Esophagus squamous epithelium (tissue), 5 donors: Measurements from ENCODE around the gene FTH1. TPM values are rescaled to one million over a fixed set of nuclear protein-coding genes. Genes with fewer than 3 reads are reported as not detected.
"Not testable (repeated sequence)": the region's sequence is repeated elsewhere in the genome, so short reads cannot be mapped to it uniquely, and the experiment has no call there.

Experiments used
- DNase-seq: peaks from one replicate; lab custom pipeline; 2025; lab: John Stamatoyannopoulos, UW
- H3K27ac ChIP-seq, 4 donors: fragments of 200-600 bp; sonication (generic); one replicate each; pipeline ENCODE4 v1.5.1; 2016 to 2019; ENCODE audit warnings: mild to moderate bottlenecking in 1 of 4
- H3K27me3 ChIP-seq, 4 donors: fragments of 200-600 bp; sonication (generic); 1 replicate in 3 of 4; 2 replicates in 1 of 4; pipeline versions ENCODE4 v1.5.1 to v1.6.0; 2017 to 2021; ENCODE audit warnings: antibody characterized with exemption in 1 of 4
- H3K36me3 ChIP-seq, 3 donors: fragments of 200-600 bp; sonication (generic); one replicate each; pipeline ENCODE4 v1.5.1; 2016 to 2019
- H3K4me1 ChIP-seq, 3 donors: fragments of 200-600 bp; sonication (generic); one replicate each; pipeline ENCODE4 v1.5.1; 2017 to 2019
- H3K4me3 ChIP-seq, 4 donors: fragments of 200-600 bp; sonication (generic); 1 replicate in 3 of 4; 2 replicates in 1 of 4; pipeline ENCODE4 v1.5.1; 2016 to 2019; ENCODE audit warnings: mild to moderate bottlenecking in 2 of 4, moderate library complexity in 1 of 4
- H3K9me3 ChIP-seq, 3 donors: fragments of 200-600 bp; sonication (generic); one replicate each; pipeline ENCODE4 v1.5.1; 2016 to 2019
- POLR2A ChIP-seq, 4 donors: fragments of 450-650 bp; IDR thresholded peaks; one replicate each; pipeline ENCODE4 v1.6.1; 2017; ENCODE audit warnings: antibody characterized with exemption in 4 of 4, mild to moderate bottlenecking in 4 of 4, moderate library complexity in 3 of 4
- WGBS, 2 donors: methylation state at CpG; one replicate each; pipeline ENCODE4 v1.1.5; 2018; 5-methylcytosine and 5-hydroxymethylcytosine counted together
- intact Hi-C: fragments of 100-400 bp; cut with DNase I; formaldehyde crosslinking; loops from one replicate; pipeline ENCODE4 v1.15.0; 2022
- total RNA-seq, 4 donors: library from RNA; depleted of rRNA; stranded (reverse); fragments of >200 nt; gene quantifications; one replicate each; pipeline ENCODE4 v1.1.0, GENCODE V29; 2016
- TF ChIP-seq, protein P1 (sequence below), 6 experiments: fragments of 450-650 bp in 4 of 6; fragments of 200-600 bp in 2 of 6; sonication (generic) in 2 of 6; IDR thresholded peaks; one replicate each; pipeline ENCODE4 v1.5.1; 2016 to 2019; ENCODE audit warnings: antibody characterized with exemption in 6 of 6, mild to moderate bottlenecking in 4 of 6, moderate library complexity in 4 of 6
- donor health status: DM: yes; HTN: yes; CAD: no.

FTH1 gene
- total RNA-seq, 4 donors from 2014 or later: 716 to 1,904 (median 760) TPM

DNA sequence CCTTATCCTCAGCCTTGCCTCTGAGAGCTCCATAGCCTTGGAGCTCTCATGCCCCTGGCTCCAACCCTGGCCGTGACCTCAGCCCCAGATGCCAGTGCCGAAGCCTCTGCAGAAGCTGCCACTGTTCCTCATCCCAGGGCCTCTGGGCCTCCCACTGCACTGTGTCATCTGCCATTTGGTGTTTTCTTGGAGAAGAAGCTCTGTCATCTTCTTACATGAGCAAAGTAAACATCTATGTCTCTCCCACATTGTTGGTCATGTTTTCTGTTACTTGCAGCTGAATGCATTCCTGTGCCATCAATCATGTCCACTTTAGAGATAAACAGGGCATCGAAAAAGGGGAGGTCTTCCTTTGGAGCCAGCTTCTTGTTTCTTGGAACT lies 45.0 kb upstream of the FTH1 start:
- Histone ChIP-seq H3K9me3 (no peaks in the 10 kb centered on the region), H3K4me1 (peaks cover 3 to 11% (median 6%) of the 10 kb centered on the region in 3 donors), H3K36me3 (no peaks in the 10 kb centered on the region), H3K27ac (no peak overlapping the region), H3K4me3 (no peak overlapping the region), H3K27me3 (peaks cover 0 to 11% (median 0%) of the 10 kb centered on the region in 4 donors)
- WGBS, 2 donors: 17 to 69% methylated on average over 1 to 3 of the region's 3 CpGs
- no peak for TF ChIP-seq POLR2A (IDR thresholded peaks at IDR 0.05)
- TF ChIP-seq, protein P1, sequence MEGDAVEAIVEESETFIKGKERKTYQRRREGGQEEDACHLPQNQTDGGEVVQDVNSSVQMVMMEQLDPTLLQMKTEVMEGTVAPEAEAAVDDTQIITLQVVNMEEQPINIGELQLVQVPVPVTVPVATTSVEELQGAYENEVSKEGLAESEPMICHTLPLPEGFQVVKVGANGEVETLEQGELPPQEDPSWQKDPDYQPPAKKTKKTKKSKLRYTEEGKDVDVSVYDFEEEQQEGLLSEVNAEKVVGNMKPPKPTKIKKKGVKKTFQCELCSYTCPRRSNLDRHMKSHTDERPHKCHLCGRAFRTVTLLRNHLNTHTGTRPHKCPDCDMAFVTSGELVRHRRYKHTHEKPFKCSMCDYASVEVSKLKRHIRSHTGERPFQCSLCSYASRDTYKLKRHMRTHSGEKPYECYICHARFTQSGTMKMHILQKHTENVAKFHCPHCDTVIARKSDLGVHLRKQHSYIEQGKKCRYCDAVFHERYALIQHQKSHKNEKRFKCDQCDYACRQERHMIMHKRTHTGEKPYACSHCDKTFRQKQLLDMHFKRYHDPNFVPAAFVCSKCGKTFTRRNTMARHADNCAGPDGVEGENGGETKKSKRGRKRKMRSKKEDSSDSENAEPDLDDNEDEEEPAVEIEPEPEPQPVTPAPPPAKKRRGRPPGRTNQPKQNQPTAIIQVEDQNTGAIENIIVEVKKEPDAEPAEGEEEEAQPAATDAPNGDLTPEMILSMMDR (IDR thresholded peaks at IDR 0.05): no peak
- intact Hi-C loops: no loop called here
- DNase-seq: no peak

DNA sequence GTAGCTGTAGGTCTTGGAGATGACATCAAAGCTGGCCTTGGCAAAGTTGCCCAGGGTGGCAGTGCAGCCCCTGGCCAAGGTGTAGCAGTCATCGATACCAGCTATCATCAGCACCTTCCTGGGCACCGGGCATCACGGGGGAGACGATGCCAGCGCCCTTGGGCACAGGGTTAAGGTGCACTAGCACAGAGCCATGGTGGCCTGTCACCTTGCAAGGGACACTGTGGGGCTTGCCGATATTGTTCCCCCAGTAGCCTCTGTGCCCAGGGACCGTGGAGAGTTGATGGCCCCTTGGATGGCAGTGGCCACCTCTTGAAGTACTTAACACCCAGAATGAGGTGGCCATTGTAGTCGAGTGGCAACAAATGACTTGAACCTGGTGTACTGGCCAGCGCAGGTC lies 44.4 kb upstream of the FTH1 start:
- Histone ChIP-seq H3K4me3 (no peak overlapping the region), H3K36me3 (no peaks in the 10 kb centered on the region), H3K27ac (no peak overlapping the region), H3K27me3 (peaks cover 0 to 11% (median 0%) of the 10 kb centered on the region in 4 donors), H3K9me3 (no peaks in the 10 kb centered on the region), H3K4me1 (peaks cover 3 to 11% (median 6%) of the 10 kb centered on the region in 3 donors)
- intact Hi-C loops: no loop called here
- DNase-seq: no peak
- no peak for TF ChIP-seq POLR2A (IDR thresholded peaks at IDR 0.05)
- TF ChIP-seq, protein P1 (IDR thresholded peaks at IDR 0.05): no peak
- 92 to 100% methylated on average over 1 to 4 of the region's 9 CpGs for WGBS, 2 donors

DNA sequence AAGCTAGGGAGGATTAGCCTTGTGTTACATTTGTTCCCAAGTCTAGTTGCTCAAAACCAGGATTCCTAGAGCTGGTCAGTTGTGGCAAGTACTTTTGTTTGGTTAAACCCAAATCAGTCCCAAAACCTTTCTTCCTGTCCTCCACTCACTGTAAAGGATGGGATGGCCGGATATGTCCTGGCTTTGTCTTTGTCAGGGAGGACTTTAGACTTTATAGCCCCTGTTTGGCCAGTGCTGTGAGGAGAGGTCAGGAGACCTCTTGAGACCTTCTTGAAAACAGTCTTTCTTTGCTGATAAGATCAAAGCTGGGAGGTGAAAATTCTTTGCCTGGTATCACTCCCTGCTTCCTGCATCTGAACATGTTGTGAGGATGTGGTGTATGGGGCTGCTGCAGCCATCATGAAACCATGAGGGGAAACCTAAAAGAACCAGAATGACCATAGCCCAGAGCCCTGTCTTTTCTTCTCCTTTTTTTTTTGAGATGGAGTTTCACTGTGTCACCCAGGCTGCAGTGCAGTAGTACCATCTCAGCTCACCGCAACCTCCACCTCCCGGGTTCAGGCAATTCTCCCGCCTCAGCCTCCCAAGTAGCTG lies 43.6 kb upstream of the FTH1 start:
- DNase-seq: no peak
- H3K4me1 ChIP-seq: peaks cover 3 to 11% (median 6%) of the 10 kb centered on the region in 3 donors
- H3K27ac ChIP-seq: no peak overlapping the region
- intact Hi-C loops: no loop called here
- no peak for TF ChIP-seq POLR2A (IDR thresholded peaks at IDR 0.05)
- TF ChIP-seq, protein P1 (IDR thresholded peaks at IDR 0.05): no peak
- no peaks in the 10 kb centered on the region for H3K9me3 ChIP-seq
- WGBS, 2 donors: 85 to 95% methylated on average over 4 of the region's 4 CpGs
- no peaks in the 10 kb centered on the region for H3K36me3 ChIP-seq
- peaks cover 0 to 11% (median 0%) of the 10 kb centered on the region in 4 donors for H3K27me3 ChIP-seq
- no peak overlapping the region for H3K4me3 ChIP-seq

DNA sequence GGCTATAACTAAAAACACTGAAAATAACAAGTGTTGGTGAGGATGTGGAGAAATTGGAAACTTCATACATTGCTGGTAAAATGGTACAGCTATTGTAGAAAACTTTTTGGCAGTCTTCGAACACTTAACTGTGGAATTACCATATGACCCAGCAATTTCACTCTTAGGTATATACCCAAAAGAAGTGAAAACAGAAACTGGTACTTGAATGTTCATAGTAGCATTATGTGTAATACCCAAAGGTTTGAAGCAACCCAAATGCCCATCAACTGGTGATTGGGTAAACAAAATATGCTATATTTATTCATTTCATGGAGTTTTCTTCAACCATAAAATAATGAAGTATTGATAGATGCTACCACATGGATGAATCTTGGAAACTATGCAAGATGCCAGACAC lies 40.8 kb upstream of the FTH1 start:
- H3K36me3 ChIP-seq: no peaks in the 10 kb centered on the region
- WGBS, 2 donors: 77 to 86% methylated on average over 1 of the region's 1 CpG
- TF ChIP-seq POLR2A (IDR thresholded peaks at IDR 0.05): no peak
- TF ChIP-seq, protein P1 (IDR thresholded peaks at IDR 0.05): no peak

DNA sequence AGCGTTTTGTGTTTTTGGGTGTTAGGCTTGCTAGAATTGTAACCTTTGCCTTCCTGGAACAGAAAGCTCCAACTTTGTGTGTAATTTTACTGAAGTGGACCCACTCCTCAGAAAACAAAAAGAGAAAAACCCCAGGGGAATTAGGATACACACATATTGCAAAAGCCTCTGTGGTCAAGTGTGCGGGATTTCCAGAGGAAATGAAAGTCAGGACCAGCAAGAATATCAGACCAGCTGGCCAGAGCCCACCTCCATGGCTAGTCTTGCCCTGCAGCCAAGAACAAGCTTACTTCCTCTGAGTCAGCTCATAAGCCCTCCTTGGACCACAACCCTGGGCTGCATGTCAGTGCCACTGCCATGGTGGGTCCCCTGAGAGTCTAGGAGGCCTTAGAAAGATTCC lies 37.0 kb upstream of the FTH1 start:
- WGBS, 2 donors: 28 to 71% methylated on average over 1 to 2 of the region's 2 CpGs
- peaks cover 0 to 14% (median 0%) of the 10 kb centered on the region in 3 donors for H3K4me1 ChIP-seq
- no peaks in the 10 kb centered on the region for H3K36me3 ChIP-seq
- H3K9me3 ChIP-seq: peaks cover 0 to 10% (median 7%) of the 10 kb centered on the region in 3 donors
- no peaks in the 10 kb centered on the region for H3K27me3 ChIP-seq
- no peak for DNase-seq
- no peak for TF ChIP-seq POLR2A (IDR thresholded peaks at IDR 0.05)
- TF ChIP-seq, protein P1 (IDR thresholded peaks at IDR 0.05): no peak
- peak overlapping the region in 3 of 4 donors; percentile 1 to 29 (median 19) for H3K27ac ChIP-seq
- H3K4me3 ChIP-seq: no peak overlapping the region
- intact Hi-C loops: no loop called here

More for the DNA sequence above, 40.8 kb upstream of the FTH1 start:
- H3K27me3 ChIP-seq: peaks cover 0 to 7% (median 0%) of the 10 kb centered on the region in 4 donors
- no peak for DNase-seq
- no peak overlapping the region for H3K27ac ChIP-seq
- intact Hi-C loops: no loop called here
- H3K4me1 ChIP-seq: peaks cover 0 to 18% (median 2%) of the 10 kb centered on the region in 3 donors
- no peak overlapping the region for H3K4me3 ChIP-seq
- no peaks in the 10 kb centered on the region for H3K9me3 ChIP-seq

DNA sequence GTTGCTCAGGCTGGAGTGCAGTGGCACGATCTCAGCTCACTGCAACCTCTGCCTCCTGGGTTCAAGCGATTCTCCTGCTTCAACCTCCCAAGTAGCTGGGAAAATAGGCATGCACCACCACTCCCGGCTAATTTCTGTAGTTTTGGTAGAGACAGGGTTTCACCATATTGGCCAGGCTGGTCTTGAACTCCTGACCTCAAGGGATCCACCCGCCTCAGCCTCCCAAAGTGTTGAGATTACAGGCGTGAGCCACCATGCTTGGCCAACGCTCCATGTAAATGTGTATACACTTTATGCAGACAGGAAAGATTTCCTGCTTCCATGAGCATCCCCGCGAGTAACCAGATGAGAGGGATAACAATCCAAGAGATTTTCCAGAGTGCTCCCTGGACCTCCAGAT lies 34.8 kb upstream of the FTH1 start:
- H3K36me3 ChIP-seq, H3K4me3 ChIP-seq, DNase-seq, H3K27me3 ChIP-seq, H3K27ac ChIP-seq, intact Hi-C loops: not testable (repeated sequence)
- Histone ChIP-seq H3K9me3 (peaks cover 0 to 19% (median 16%) of the 10 kb centered on the region in 3 donors), H3K4me1 (peaks cover 0 to 14% (median 0%) of the 10 kb centered on the region in 3 donors)
- WGBS, 2 donors: 92 to 100% methylated on average over 4 of the region's 8 CpGs
